Fibroblast of lung (primary cell): ENCODE data around the gene ITPKC. TPM values are rescaled to one million over a fixed set of nuclear protein-coding genes. Genes with fewer than 3 reads are reported as not detected.
A peak's percentile ranks its signal among the peaks of the same experiment; 100 is the strongest.

Experiments
- DNase-seq, 2 donors: peaks; one replicate each; pipeline versions ENCODE4 v3.0.0 to v3.0.0-alpha.2; 2010; ENCODE audit warnings: low read depth in 2 of 2
- H2AFZ ChIP-seq: 2 replicates; pipeline ENCODE4 v1.5.1; 2012; ENCODE audit warnings: low read length, control low read depth, inconsistent platforms
- H3K27ac ChIP-seq: 2 replicates; pipeline ENCODE4 v1.5.1; 2011; ENCODE audit warnings: low read length, control low read depth; ENCODE audit not compliant: insufficient read depth
- H3K27me3 ChIP-seq: 2 replicates; pipeline ENCODE4 v1.5.1; 2011; ENCODE audit warnings: mild to moderate bottlenecking, low read length; ENCODE audit not compliant: control insufficient read depth, insufficient read depth
- H3K36me3 ChIP-seq: 2 replicates; pipeline ENCODE4 v1.5.1; 2011; ENCODE audit warnings: low read length; ENCODE audit not compliant: control insufficient read depth, insufficient read depth
- H3K4me1 ChIP-seq: 2 replicates; pipeline ENCODE4 v1.5.1; 2011; ENCODE audit warnings: low read length; ENCODE audit not compliant: control insufficient read depth, insufficient read depth; ENCODE audit errors: extremely low read depth
- H3K4me2 ChIP-seq: 2 replicates; pipeline ENCODE4 v1.5.1; 2011; ENCODE audit warnings: low read length, control low read depth; ENCODE audit not compliant: insufficient read depth; ENCODE audit errors: extremely low read depth
- H3K4me3 ChIP-seq, 4 experiments: fragments of 200-600 bp in 1 of 4; sonication (generic) in 1 of 4; replicated peaks in 1 of 4; 2 replicates each; pipeline ENCODE4 v1.5.1; 2011 to 2016; ENCODE audit warnings: low read length in 4 of 4, low read depth in 3 of 4, mild to moderate bottlenecking in 3 of 4, control low read depth in 2 of 4, inconsistent platforms in 1 of 4, mixed read lengths in 1 of 4; ENCODE audit not compliant: insufficient read depth in 1 of 4; ENCODE audit errors: control extremely low read depth in 1 of 4
- H3K79me2 ChIP-seq: 2 replicates; pipeline ENCODE4 v1.5.1; 2012; ENCODE audit warnings: mild to moderate bottlenecking, low read length, inconsistent platforms; ENCODE audit not compliant: control insufficient read depth, insufficient read depth
- H3K9ac ChIP-seq: 2 replicates; pipeline ENCODE4 v1.5.1; 2011; ENCODE audit warnings: mild to moderate bottlenecking, low read length, control low read depth; ENCODE audit not compliant: insufficient read depth
- H3K9me3 ChIP-seq: 2 replicates; pipeline ENCODE4 v1.5.1; 2012; ENCODE audit warnings: low read depth, low read length; ENCODE audit not compliant: control insufficient read depth, insufficient read depth
- H4K20me1 ChIP-seq: 2 replicates; pipeline ENCODE4 v1.5.1; 2011; ENCODE audit warnings: low read length; ENCODE audit not compliant: control insufficient read depth, insufficient read depth; ENCODE audit errors: extremely low read depth
- EZH2 ChIP-seq: IDR thresholded peaks from 2 replicates; pipeline ENCODE4 v1.5.1; 2012; ENCODE audit warnings: low read length, control low read depth, mild to moderate bottlenecking; ENCODE audit errors: missing control alignments
- polyA plus RNA-seq, 2 donors: library from polyadenylated mRNA; depleted of rRNA in 1 of 2; stranded (reverse) in 1 of 2; unstranded in 1 of 2; fragments of >200 nt; gene quantifications; 2 replicates each; pipeline ENCODE4 v1.2.1, GENCODE V29; 2011 to 2012; ENCODE audit warnings: missing spikeins in 1 of 2
- total RNA-seq: library from RNA; depleted of rRNA; stranded (reverse); fragments of >200 nt; gene quantifications from 2 replicates; pipeline ENCODE4 v1.2.1, GENCODE V29; 2014
- TF ChIP-seq, protein P1 (sequence below), 2 donors: IDR thresholded peaks in 1 of 2; conservative IDR thresholded peaks in 1 of 2; 1 replicate in 1 of 2; 2 replicates in 1 of 2; pipeline ENCODE4 v1.5.1; 2011 to 2012; ENCODE audit warnings: low read length in 2 of 2, control low read depth in 1 of 2, inconsistent platforms in 1 of 2, low read depth in 1 of 2, mild to moderate bottlenecking in 1 of 2

ITPKC gene
- total and polyA plus RNA-seq, 2 donors (not counting 1 experiment from before 2014, with no cell fraction given), result 6.5 to 23.1 TPM

DNA sequence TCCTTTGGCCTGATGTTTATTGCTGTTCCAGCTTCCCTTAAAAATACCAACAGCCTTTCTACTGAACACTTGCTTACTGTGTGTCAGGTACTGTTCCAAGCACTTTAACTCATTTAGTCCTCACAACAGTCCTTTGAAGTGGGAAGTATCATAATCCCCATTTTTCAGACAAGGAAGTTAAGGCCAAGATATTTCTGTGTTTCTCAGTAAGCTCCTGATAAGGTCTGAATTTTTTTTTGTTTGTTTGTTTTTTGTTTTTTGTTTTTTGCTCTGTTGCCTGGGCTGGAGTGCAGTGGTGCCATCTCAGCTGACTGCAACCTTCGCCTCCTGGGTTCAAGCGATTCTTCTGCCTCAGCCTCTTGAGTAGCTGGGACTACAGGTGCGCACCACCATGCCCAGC, 41.6 kb downstream of the ITPKC start:
- no peaks in the 10 kb centered on the region for H3K9me3 ChIP-seq
- DNase-seq, result no peak
- H3K27ac ChIP-seq, result no peak overlapping the region
- peaks cover 38% of the 10 kb centered on the region for H3K36me3 ChIP-seq
- H2AFZ ChIP-seq, result no peak overlapping the region
- no peaks in the 10 kb centered on the region for H4K20me1 ChIP-seq
- no peak for TF ChIP-seq EZH2
- TF ChIP-seq, protein P1, sequence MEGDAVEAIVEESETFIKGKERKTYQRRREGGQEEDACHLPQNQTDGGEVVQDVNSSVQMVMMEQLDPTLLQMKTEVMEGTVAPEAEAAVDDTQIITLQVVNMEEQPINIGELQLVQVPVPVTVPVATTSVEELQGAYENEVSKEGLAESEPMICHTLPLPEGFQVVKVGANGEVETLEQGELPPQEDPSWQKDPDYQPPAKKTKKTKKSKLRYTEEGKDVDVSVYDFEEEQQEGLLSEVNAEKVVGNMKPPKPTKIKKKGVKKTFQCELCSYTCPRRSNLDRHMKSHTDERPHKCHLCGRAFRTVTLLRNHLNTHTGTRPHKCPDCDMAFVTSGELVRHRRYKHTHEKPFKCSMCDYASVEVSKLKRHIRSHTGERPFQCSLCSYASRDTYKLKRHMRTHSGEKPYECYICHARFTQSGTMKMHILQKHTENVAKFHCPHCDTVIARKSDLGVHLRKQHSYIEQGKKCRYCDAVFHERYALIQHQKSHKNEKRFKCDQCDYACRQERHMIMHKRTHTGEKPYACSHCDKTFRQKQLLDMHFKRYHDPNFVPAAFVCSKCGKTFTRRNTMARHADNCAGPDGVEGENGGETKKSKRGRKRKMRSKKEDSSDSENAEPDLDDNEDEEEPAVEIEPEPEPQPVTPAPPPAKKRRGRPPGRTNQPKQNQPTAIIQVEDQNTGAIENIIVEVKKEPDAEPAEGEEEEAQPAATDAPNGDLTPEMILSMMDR (conservative IDR thresholded peaks at IDR 0.05 in 1 of 2, IDR thresholded peaks at IDR 0.05 in 1 of 2; ENCODE audit: low read depth in 1 of 2, low read length in 2 of 2), result no peak
- H3K9ac ChIP-seq, result no peak overlapping the region
- H3K27me3 ChIP-seq, result no peaks in the 10 kb centered on the region
- H3K4me3 ChIP-seq, result no peak overlapping the region
- H3K4me2 ChIP-seq, result no peak overlapping the region
- peaks cover 40% of the 10 kb centered on the region for H3K79me2 ChIP-seq
- H3K4me1 ChIP-seq, result peaks cover 2% of the 10 kb centered on the region

DNA sequence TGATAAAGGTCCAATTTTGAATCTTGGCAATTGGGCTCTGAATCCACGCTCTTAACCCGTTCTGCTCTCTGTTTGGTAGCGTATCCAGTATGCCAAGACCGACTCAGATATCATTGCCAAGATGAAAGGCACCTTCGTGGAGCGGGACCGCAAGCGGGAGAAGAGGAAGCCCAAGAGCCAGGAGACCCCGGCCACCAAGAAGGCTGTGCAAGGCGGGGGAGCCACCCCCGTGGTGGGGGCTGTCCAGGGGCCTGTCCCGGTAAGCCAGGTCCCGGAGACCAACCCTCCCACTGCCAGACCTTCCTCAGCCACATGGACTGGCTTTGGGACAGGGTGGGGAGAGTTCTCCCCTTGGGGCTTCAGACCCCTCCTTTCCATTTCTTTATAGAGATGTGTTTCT, 42.4 kb downstream of the ITPKC start:
- TF ChIP-seq EZH2, result no peak
- TF ChIP-seq, protein P1 (conservative IDR thresholded peaks at IDR 0.05 in 1 of 2, IDR thresholded peaks at IDR 0.05 in 1 of 2; ENCODE audit: low read depth in 1 of 2, low read length in 2 of 2), result no peak
- Histone ChIP-seq H3K27ac (no peak overlapping the region), H3K36me3 (peaks cover 44% of the 10 kb centered on the region), H3K4me1 (peaks cover 2% of the 10 kb centered on the region), H3K27me3 (no peaks in the 10 kb centered on the region), H3K9ac (no peak overlapping the region), H3K4me3 (no peak overlapping the region), H3K4me2 (no peak overlapping the region), H4K20me1 (no peaks in the 10 kb centered on the region), H3K9me3 (no peaks in the 10 kb centered on the region), H2AFZ (no peak overlapping the region), H3K79me2 (peaks cover 33% of the 10 kb centered on the region)
- DNase-seq, result no peak

DNA sequence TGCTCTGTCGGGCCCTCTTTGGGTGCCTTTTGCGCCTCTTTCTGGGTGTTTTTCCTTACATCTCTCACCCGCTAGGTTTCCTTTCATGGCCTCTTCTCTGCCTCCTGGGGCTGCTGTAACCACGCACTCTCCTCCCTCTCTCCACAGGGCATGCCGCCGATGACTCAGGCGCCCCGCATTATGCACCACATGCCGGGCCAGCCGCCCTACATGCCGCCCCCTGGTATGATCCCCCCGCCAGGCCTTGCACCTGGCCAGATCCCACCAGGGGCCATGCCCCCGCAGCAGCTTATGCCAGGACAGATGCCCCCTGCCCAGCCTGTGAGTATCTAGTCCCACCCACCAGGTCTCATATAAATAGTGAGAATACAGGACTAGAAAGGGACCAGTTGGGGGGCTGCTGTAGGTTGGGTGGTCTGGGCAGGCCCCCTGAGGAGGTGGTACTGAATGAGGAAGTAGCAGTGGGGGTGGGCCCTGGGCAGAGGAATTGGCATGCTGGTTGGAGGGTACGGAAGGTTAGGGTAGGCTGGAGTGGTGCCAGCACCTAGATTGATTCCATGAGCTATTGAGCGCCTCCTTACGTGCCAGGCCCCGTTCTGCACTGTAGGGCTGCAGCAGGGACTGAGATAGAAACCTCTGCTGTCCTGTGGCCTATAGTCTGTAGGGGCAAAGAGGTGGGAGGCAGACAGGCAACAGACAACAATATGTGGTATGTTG, 46.0 kb downstream of the ITPKC start:
- Histone ChIP-seq H3K4me3 (no peak overlapping the region), H4K20me1 (no peaks in the 10 kb centered on the region), H3K79me2 (peaks cover 3% of the 10 kb centered on the region), H3K9ac (no peak overlapping the region), H3K4me2 (no peak overlapping the region), H3K4me1 (no peaks in the 10 kb centered on the region), H3K36me3 (peaks cover 42% of the 10 kb centered on the region), H3K9me3 (no peaks in the 10 kb centered on the region), H2AFZ (no peak overlapping the region), H3K27ac (no peak overlapping the region), H3K27me3 (no peaks in the 10 kb centered on the region)
- TF ChIP-seq EZH2, result no peak
- TF ChIP-seq, protein P1 (conservative IDR thresholded peaks at IDR 0.05 in 1 of 2, IDR thresholded peaks at IDR 0.05 in 1 of 2; ENCODE audit: low read depth in 1 of 2, low read length in 2 of 2), result no peak
- DNase-seq, result peak in 1 of 2 donors; percentile 53
